Mesendoderm (in vitro differentiated cells): ENCODE measurements around the gene SCAP. TPM values are rescaled to one million over a fixed set of nuclear protein-coding genes. Genes with fewer than 3 reads are reported as not detected.
A peak's percentile ranks its signal among the peaks of the same experiment; 100 is the strongest.

Experiments used
- DNase-seq: peaks from one replicate; pipeline ENCODE4 v3.0.0; 2013
- H2AK5ac ChIP-seq: 2 replicates; pipeline ENCODE4 v1.6.1; 2013; ENCODE audit warnings: low read length, inconsistent platforms
- H2BK120ac ChIP-seq: 2 replicates; pipeline ENCODE4 v1.6.1; 2013; ENCODE audit warnings: low read depth, mild to moderate bottlenecking, low read length, moderate library complexity, mixed read lengths
- H2BK15ac ChIP-seq: replicated peaks from 2 replicates; pipeline ENCODE4 v1.6.1; 2013; ENCODE audit warnings: low read depth, mild to moderate bottlenecking, moderate library complexity
- H2BK5ac ChIP-seq: 2 replicates; pipeline ENCODE4 v1.6.1; 2013; ENCODE audit warnings: low read length, inconsistent platforms
- H3K18ac ChIP-seq: 2 replicates; pipeline ENCODE4 v1.6.1; 2013; ENCODE audit warnings: mild to moderate bottlenecking, low read length, mixed read lengths
- H3K23ac ChIP-seq: one replicate; pipeline ENCODE4 v1.6.1; 2013; ENCODE audit warnings: low read length
- H3K27ac ChIP-seq: 2 replicates; pipeline ENCODE4 v1.5.1; 2013; ENCODE audit warnings: low read depth, mild to moderate bottlenecking, inconsistent platforms, low read length, moderate library complexity
- H3K27me3 ChIP-seq: 2 replicates; pipeline ENCODE4 v1.6.1; 2013; ENCODE audit warnings: low read length, control low read depth, mild to moderate bottlenecking, inconsistent platforms; ENCODE audit not compliant: insufficient read depth, poor library complexity
- H3K36me3 ChIP-seq: 2 replicates; pipeline ENCODE4 v1.6.1; 2013; ENCODE audit warnings: low read length, inconsistent platforms; ENCODE audit not compliant: control insufficient read depth, insufficient read depth
- H3K4ac ChIP-seq: one replicate; pipeline ENCODE4 v1.6.1; 2013; ENCODE audit warnings: low read depth, mild to moderate bottlenecking, low read length, moderate library complexity
- H3K4me1 ChIP-seq: 2 replicates; pipeline ENCODE4 v1.6.1; 2013; ENCODE audit warnings: low read depth, low read length, inconsistent platforms; ENCODE audit not compliant: control insufficient read depth
- H3K4me2 ChIP-seq: 2 replicates; pipeline ENCODE4 v1.6.1; 2013; ENCODE audit warnings: low read length
- H3K4me3 ChIP-seq: 2 replicates; pipeline ENCODE4 v1.5.1; 2013; ENCODE audit warnings: mild to moderate bottlenecking, low read length
- H3K56ac ChIP-seq: one replicate; pipeline ENCODE4 v1.6.1; 2013; ENCODE audit warnings: low read length
- H3K79me1 ChIP-seq: 2 replicates; pipeline ENCODE4 v1.6.1; 2013; ENCODE audit warnings: low read length, inconsistent platforms
- H3K79me2 ChIP-seq: 2 replicates; pipeline ENCODE4 v1.6.1; 2013; ENCODE audit warnings: mild to moderate bottlenecking, low read length; ENCODE audit not compliant: control insufficient read depth, insufficient read depth
- H3K9ac ChIP-seq: 2 replicates; pipeline ENCODE4 v1.6.1; 2013; ENCODE audit warnings: low read length, inconsistent platforms
- H4K5ac ChIP-seq: one replicate; pipeline ENCODE4 v1.6.1; 2013; ENCODE audit warnings: low read length
- H4K8ac ChIP-seq: one replicate; pipeline ENCODE4 v1.6.1; 2013; ENCODE audit warnings: low read depth, mild to moderate bottlenecking, control low read depth, low read length, moderate library complexity
- WGBS: extraction: QIAGEN DNeasy Blood & Tissue Kit; methylation state at CpG from one replicate; pipeline ENCODE4 v1.1.7; 2013; ENCODE audit warnings: low lambda C conversion rate, missing lambda C conversion rate; ENCODE audit not compliant: insufficient coverage; ENCODE audit errors: extremely low coverage; 5-methylcytosine and 5-hydroxymethylcytosine counted together
- polyA plus RNA-seq, 2 experiments: library from polyadenylated mRNA; stranded (reverse); fragments of 200-250 nt; gene quantifications; one replicate each; pipeline ENCODE4 v1.2.3, GENCODE V29; 2013

The SCAP gene
- polyA plus RNA-seq (2013, experiment 1 of 2), result 35.7 TPM
- polyA plus RNA-seq (2013, experiment 2 of 2), result 36.1 TPM

GRCh38 chr3:47475570-47476329, at the start of gene SCAP:
TSS of gene SCAP (minus strand) at chr3:47475941. CDS start at chr3:47442993, 32,948 bp downstream.
- H3K27ac ChIP-seq, result peak within 1 kb of the TSS; percentile 0
- DNase-seq, result peak; percentile 93
- no peak within 1 kb of the TSS for H4K5ac ChIP-seq
- H3K27me3 ChIP-seq, result no peaks in the 10 kb centered on the region
- H3K18ac ChIP-seq, result peak within 1 kb of the TSS; percentile 73
- WGBS, result no CpG with 5 or more reads among the region's 88 CpGs
- H2BK120ac ChIP-seq, result no peak within 1 kb of the TSS
- H3K4me3 ChIP-seq, result peak within 1 kb of the TSS; percentile 67
- H3K4ac ChIP-seq, result no peak within 1 kb of the TSS
- peak within 1 kb of the TSS; percentile 68 for H4K8ac ChIP-seq
- no peak within 1 kb of the TSS for H2AK5ac ChIP-seq
- no peak within 1 kb of the TSS for H3K23ac ChIP-seq
- peak within 1 kb of the TSS; percentile 38 for H3K4me2 ChIP-seq
- H2BK15ac ChIP-seq, result no peak within 1 kb of the TSS
- H2BK5ac ChIP-seq, result no peak within 1 kb of the TSS
- peak within 1 kb of the TSS; percentile 80 for H3K9ac ChIP-seq
- H3K4me1 ChIP-seq, result peaks cover 2% of the 10 kb centered on the region
- peaks cover 7% of the 10 kb centered on the region for H3K79me1 ChIP-seq
- peak within 1 kb of the TSS; percentile 91 for H3K56ac ChIP-seq
- no peaks in the 10 kb centered on the region for H3K36me3 ChIP-seq
- H3K79me2 ChIP-seq, result peaks cover 27% of the 10 kb centered on the region

- Histone ChIP-seq H3K4me2 (no peak overlapping the region), H2BK5ac (no peak overlapping the region), H3K27ac (no peak overlapping the region), H4K5ac (no peak overlapping the region), H4K8ac (no peak overlapping the region), H3K4ac (no peak overlapping the region), H3K4me3 (no peak overlapping the region), H3K56ac (no peak overlapping the region), H2AK5ac (no peak overlapping the region), H3K9ac (no peak overlapping the region), H2BK15ac (no peak overlapping the region), H3K79me2 (no peaks in the 10 kb centered on the region), H3K4me1 (no peaks in the 10 kb centered on the region), H3K23ac (no peak overlapping the region), H3K18ac (no peak overlapping the region), H3K27me3 (no peaks in the 10 kb centered on the region), H3K79me1 (no peaks in the 10 kb centered on the region), H2BK120ac (no peak overlapping the region), H3K36me3 (no peaks in the 10 kb centered on the region)
- no CpG with 5 or more reads among the region's 4 CpGs for WGBS
- DNase-seq, result peak; percentile 53
These were observed 47.8 kb upstream of the SCAP start for GRCh38 chr3:47523310-47524073.

GRCh38 chr3:47522082-47522987, 46.6 kb upstream of the SCAP start:
- Histone ChIP-seq H2BK15ac (no peak overlapping the region), H3K79me1 (no peaks in the 10 kb centered on the region), H3K23ac (no peak overlapping the region), H4K5ac (no peak overlapping the region), H3K18ac (no peak overlapping the region), H3K9ac (no peak overlapping the region), H2BK120ac (no peak overlapping the region), H3K79me2 (no peaks in the 10 kb centered on the region), H3K4me1 (no peaks in the 10 kb centered on the region), H3K27me3 (no peaks in the 10 kb centered on the region), H2BK5ac (no peak overlapping the region), H3K4me3 (no peak overlapping the region), H3K4ac (no peak overlapping the region), H3K4me2 (no peak overlapping the region), H3K36me3 (no peaks in the 10 kb centered on the region), H2AK5ac (no peak overlapping the region), H3K56ac (peak overlapping the region; percentile 61), H3K27ac (no peak overlapping the region), H4K8ac (no peak overlapping the region)
- no CpG with 5 or more reads among the region's 15 CpGs for WGBS
- peak; percentile 94 for DNase-seq

- Histone ChIP-seq H3K36me3 (no peaks in the 10 kb centered on the region), H2BK15ac (no peak overlapping the region), H2BK5ac (no peak overlapping the region), H3K56ac (no peak overlapping the region), H3K27ac (no peak overlapping the region), H3K4me2 (no peak overlapping the region), H2BK120ac (no peak overlapping the region), H3K4me1 (no peaks in the 10 kb centered on the region), H4K5ac (no peak overlapping the region), H3K79me1 (no peaks in the 10 kb centered on the region), H3K79me2 (no peaks in the 10 kb centered on the region), H4K8ac (no peak overlapping the region), H3K9ac (no peak overlapping the region), H3K4ac (no peak overlapping the region), H3K18ac (no peak overlapping the region), H2AK5ac (no peak overlapping the region), H3K27me3 (no peaks in the 10 kb centered on the region), H3K4me3 (no peak overlapping the region), H3K23ac (no peak overlapping the region)
- DNase-seq, result no peak
These were observed 45.0 kb upstream of the SCAP start for GRCh38 chr3:47520756-47521155.

- no CpG with 5 or more reads among the region's 2 CpGs for WGBS
- H3K79me2 ChIP-seq, result no peaks in the 10 kb centered on the region
- no peak overlapping the region for H3K27ac ChIP-seq
- no peak overlapping the region for H2BK15ac ChIP-seq
- no peak overlapping the region for H4K8ac ChIP-seq
- no peak overlapping the region for H3K9ac ChIP-seq
- no peak overlapping the region for H3K4ac ChIP-seq
- H3K27me3 ChIP-seq, result no peaks in the 10 kb centered on the region
- H3K4me2 ChIP-seq, result no peak overlapping the region
- H2BK5ac ChIP-seq, result no peak overlapping the region
- no peaks in the 10 kb centered on the region for H3K4me1 ChIP-seq
- no peak overlapping the region for H3K18ac ChIP-seq
- H2BK120ac ChIP-seq, result no peak overlapping the region
- H2AK5ac ChIP-seq, result no peak overlapping the region
- no peak overlapping the region for H4K5ac ChIP-seq
- no peak overlapping the region for H3K56ac ChIP-seq
- no peaks in the 10 kb centered on the region for H3K79me1 ChIP-seq
- no peaks in the 10 kb centered on the region for H3K36me3 ChIP-seq
- H3K23ac ChIP-seq, result no peak overlapping the region
- no peak overlapping the region for H3K4me3 ChIP-seq
- no peak for DNase-seq
These were observed 42.2 kb upstream of the SCAP start for GRCh38 chr3:47517937-47518336.
